ENCODE results near the gene NCCRP1. TPM values are rescaled to one million over a fixed set of nuclear protein-coding genes. Genes with fewer than 3 reads are reported as not detected.

Gene NCCRP1
- total RNA-seq, 2 experiments from 2014 or later, result not detected

DNA sequence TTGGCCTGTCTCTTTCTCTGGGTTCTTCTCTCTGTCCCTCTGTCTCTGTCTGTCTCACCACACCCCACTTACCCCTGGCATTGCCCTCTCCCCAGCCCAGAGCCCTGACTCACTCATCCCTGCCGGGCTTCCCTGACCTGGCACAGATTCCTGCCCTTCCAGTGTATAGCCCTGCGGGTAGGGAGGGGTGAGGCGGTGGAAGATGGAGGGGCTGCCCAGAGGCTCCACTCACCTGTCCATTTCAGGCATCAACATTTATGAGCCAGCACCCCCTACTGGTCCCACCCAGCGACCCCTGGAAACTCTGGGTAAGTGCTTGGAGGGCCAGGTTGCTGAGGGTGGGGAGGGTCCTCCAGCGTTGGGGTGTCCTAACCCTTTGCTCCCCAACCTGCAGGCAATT, 1.0 kb downstream of the NCCRP1 start:
- BruUV-seq (replicated peaks), result no TSS peak
- Histone ChIP-seq H3K4me2 (ENCODE audit: low read length) (no peak overlapping the region), H2AFZ (ENCODE audit: low read length) (no peak overlapping the region), H3K9me2 (ENCODE audit: insufficient read depth, low read length) (no peaks in the 10 kb centered on the region), H4K20me1 (ENCODE audit: insufficient read depth, low read length) (no peaks in the 10 kb centered on the region), H3K4me3 (ENCODE audit: low read depth, low read length, poor library complexity, severe bottlenecking) (no peak overlapping the region), H3K79me2 (ENCODE audit: insufficient read depth, low read depth, low read length) (no peaks in the 10 kb centered on the region), H3K9me3 (ENCODE audit: low read length) (no peaks in the 10 kb centered on the region), H3K4me1 (ENCODE audit: insufficient read depth, low read length, poor library complexity, severe bottlenecking) (no peaks in the 10 kb centered on the region), H3K27ac (ENCODE audit: low read depth, low read length, poor library complexity, severe bottlenecking) (no peak overlapping the region), H3K36me3 (ENCODE audit: insufficient read depth, low read length) (no peaks in the 10 kb centered on the region)
- ChIA-PET POLR2A (no interaction called here), CTCF (ENCODE audit: unreplicated experiment) (no interaction called here)
- DNase-seq (ENCODE audit: low spot score), result no peak
- intact Hi-C loops (cut with micrococcal nuclease; ENCODE audit: unreplicated experiment), result no loop called here
- no peak for TF ChIP-seq EZH2phosphoT487 (IDR thresholded peaks at IDR 0.05; ENCODE audit: borderline replicate concordance, low read depth, low read length)
- TF ChIP-seq, protein P1, sequence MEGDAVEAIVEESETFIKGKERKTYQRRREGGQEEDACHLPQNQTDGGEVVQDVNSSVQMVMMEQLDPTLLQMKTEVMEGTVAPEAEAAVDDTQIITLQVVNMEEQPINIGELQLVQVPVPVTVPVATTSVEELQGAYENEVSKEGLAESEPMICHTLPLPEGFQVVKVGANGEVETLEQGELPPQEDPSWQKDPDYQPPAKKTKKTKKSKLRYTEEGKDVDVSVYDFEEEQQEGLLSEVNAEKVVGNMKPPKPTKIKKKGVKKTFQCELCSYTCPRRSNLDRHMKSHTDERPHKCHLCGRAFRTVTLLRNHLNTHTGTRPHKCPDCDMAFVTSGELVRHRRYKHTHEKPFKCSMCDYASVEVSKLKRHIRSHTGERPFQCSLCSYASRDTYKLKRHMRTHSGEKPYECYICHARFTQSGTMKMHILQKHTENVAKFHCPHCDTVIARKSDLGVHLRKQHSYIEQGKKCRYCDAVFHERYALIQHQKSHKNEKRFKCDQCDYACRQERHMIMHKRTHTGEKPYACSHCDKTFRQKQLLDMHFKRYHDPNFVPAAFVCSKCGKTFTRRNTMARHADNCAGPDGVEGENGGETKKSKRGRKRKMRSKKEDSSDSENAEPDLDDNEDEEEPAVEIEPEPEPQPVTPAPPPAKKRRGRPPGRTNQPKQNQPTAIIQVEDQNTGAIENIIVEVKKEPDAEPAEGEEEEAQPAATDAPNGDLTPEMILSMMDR (conservative IDR thresholded peaks at IDR 0.05; ENCODE audit: low read length), result peak; percentile 40

DNA sequence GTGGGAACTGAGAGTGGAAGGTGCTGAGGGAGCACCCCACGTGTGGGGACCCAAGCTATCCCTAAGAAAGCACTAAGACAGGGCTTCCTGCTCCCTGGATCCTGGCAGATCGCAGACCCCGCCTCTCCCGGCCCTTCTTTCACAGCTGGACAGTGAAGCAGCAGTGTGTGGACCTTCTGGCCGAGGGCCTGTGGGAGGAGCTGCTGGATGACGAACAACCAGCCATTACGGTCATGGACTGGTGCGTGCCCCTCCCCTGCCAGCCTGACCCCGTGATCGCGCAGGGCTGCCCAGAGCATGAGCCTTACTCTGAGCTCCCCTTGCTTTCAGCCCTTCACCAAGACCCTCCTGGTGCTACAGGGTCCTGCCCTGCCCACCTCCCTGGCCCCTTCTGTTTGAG, 2.3 kb downstream of the NCCRP1 start:
- Histone ChIP-seq H3K36me3 (ENCODE audit: insufficient read depth, low read length) (no peaks in the 10 kb centered on the region), H3K79me2 (ENCODE audit: insufficient read depth, low read depth, low read length) (no peaks in the 10 kb centered on the region), H3K4me1 (ENCODE audit: insufficient read depth, low read length, poor library complexity, severe bottlenecking) (no peaks in the 10 kb centered on the region), H3K9me2 (ENCODE audit: insufficient read depth, low read length) (no peaks in the 10 kb centered on the region), H3K4me3 (ENCODE audit: low read depth, low read length, poor library complexity, severe bottlenecking) (no peak overlapping the region), H3K27ac (ENCODE audit: low read depth, low read length, poor library complexity, severe bottlenecking) (no peak overlapping the region), H3K4me2 (ENCODE audit: low read length) (no peak overlapping the region), H3K9me3 (ENCODE audit: low read length) (no peaks in the 10 kb centered on the region), H4K20me1 (ENCODE audit: insufficient read depth, low read length) (no peaks in the 10 kb centered on the region), H2AFZ (ENCODE audit: low read length) (no peak overlapping the region)
- TF ChIP-seq, protein P1 (conservative IDR thresholded peaks at IDR 0.05; ENCODE audit: low read length), result no peak
- TF ChIP-seq EZH2phosphoT487 (IDR thresholded peaks at IDR 0.05; ENCODE audit: borderline replicate concordance, low read depth, low read length), result no peak
- intact Hi-C loops (cut with micrococcal nuclease; ENCODE audit: unreplicated experiment), result no loop called here
- POLR2A ChIA-PET, result interaction anchor here (0.7 kb wide), 1 partner anchor 239 kb away, joined by 6 read pairs; no protein-coding TSS in a partner anchor
- CTCF ChIA-PET (ENCODE audit: unreplicated experiment), result no interaction called here
- no peak for DNase-seq (ENCODE audit: low spot score)
- no TSS peak for BruUV-seq (replicated peaks)

DNA sequence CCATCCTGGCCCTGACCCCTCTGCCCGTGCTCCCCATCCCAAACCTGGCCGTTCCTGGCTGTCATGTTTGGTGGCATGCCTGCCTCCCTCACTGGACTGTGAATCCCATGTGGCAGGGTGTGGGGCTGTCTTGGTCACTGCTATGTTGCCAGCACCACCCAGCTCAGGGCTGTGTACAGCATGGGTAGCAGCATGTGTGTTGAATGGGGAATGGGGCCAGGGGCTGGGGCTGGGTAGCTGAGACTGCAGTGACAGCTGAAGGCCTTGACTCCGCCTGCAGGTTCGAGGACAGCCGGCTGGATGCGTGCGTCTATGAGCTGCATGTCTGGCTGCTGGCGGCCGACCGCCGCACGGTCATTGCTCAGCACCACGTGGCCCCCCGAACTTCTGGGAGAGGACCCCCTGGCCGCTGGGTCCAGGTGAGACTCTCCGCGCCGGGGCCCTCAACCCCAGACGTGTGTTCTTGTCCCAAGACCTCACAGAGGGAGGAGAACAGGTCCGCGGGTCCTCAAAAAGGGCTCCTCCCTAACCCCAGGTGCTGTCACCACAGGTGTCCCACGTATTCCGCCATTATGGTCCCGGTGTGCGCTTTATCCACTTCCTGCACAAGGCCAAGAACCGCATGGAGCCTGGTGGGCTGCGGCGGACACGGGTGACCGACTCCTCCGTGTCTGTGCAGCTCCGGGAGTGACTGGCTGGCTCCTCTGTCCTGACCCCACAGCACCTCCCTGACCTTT, 3.5 kb downstream of the NCCRP1 start:
- no peak overlapping the region for H3K27ac ChIP-seq (ENCODE audit: low read depth, low read length, poor library complexity, severe bottlenecking)
- no peaks in the 10 kb centered on the region for H3K9me2 ChIP-seq (ENCODE audit: insufficient read depth, low read length)
- intact Hi-C loops (cut with micrococcal nuclease; ENCODE audit: unreplicated experiment), result no loop called here
- no peak overlapping the region for H2AFZ ChIP-seq (ENCODE audit: low read length)
- H4K20me1 ChIP-seq (ENCODE audit: insufficient read depth, low read length), result no peaks in the 10 kb centered on the region
- CTCF ChIA-PET (ENCODE audit: unreplicated experiment), result no interaction called here
- no peak overlapping the region for H3K4me2 ChIP-seq (ENCODE audit: low read length)
- DNase-seq (ENCODE audit: low spot score), result no peak
- H3K4me3 ChIP-seq (ENCODE audit: low read depth, low read length, poor library complexity, severe bottlenecking), result no peak overlapping the region
- no peaks in the 10 kb centered on the region for H3K36me3 ChIP-seq (ENCODE audit: insufficient read depth, low read length)
- TF ChIP-seq, protein P1 (conservative IDR thresholded peaks at IDR 0.05; ENCODE audit: low read length), result no peak
- no peak for TF ChIP-seq EZH2phosphoT487 (IDR thresholded peaks at IDR 0.05; ENCODE audit: borderline replicate concordance, low read depth, low read length)
- H3K9me3 ChIP-seq (ENCODE audit: low read length), result no peaks in the 10 kb centered on the region
- H3K4me1 ChIP-seq (ENCODE audit: insufficient read depth, low read length, poor library complexity, severe bottlenecking), result no peaks in the 10 kb centered on the region
- no TSS peak for BruUV-seq (replicated peaks)
- POLR2A ChIA-PET, result no interaction called here
- H3K79me2 ChIP-seq (ENCODE audit: insufficient read depth, low read depth, low read length), result no peaks in the 10 kb centered on the region
